SU-DHL-6 (cell line): ENCODE results near the gene IGSF8.

ENCODE experiments used
- H2AFZ ChIP-seq: fragments of 200-600 bp; sonication (generic); 2 replicates; pipeline ENCODE4 v1.6.1; 2014; ENCODE audit warnings: low read depth, mild to moderate bottlenecking, moderate library complexity, mixed read lengths, antibody characterized with exemption, low read length; ENCODE audit not compliant: severe bottlenecking
- H3F3A ChIP-seq: fragments of 200-600 bp; shearing (Covaris generic); 2 replicates; pipeline ENCODE4 v1.6.0; 2016; ENCODE audit warnings: antibody characterized with exemption, mild to moderate bottlenecking; ENCODE audit not compliant: insufficient read depth
- H3K27ac ChIP-seq: fragments of 200-600 bp; sonication (generic); 2 replicates; pipeline ENCODE4 v1.5.1; 2016; ENCODE audit warnings: low read depth, mild to moderate bottlenecking, low read length, moderate library complexity, mixed read lengths
- H3K27me3 ChIP-seq: fragments of 200-600 bp; sonication (generic), shearing (Covaris generic); 2 replicates; pipeline ENCODE4 v1.6.0; 2014; ENCODE audit warnings: mild to moderate bottlenecking, low read length
- H3K36me3 ChIP-seq: fragments of 200-600 bp; sonication (generic); 2 replicates; pipeline ENCODE4 v1.6.1; 2014; ENCODE audit warnings: mild to moderate bottlenecking, low read length, mixed read lengths
- H3K4me2 ChIP-seq: fragments of 300-600, 200-600 bp; shearing (Covaris generic), sonication (generic); 2 replicates; pipeline ENCODE4 v1.6.0; 2014; ENCODE audit warnings: low read length, low read depth, mild to moderate bottlenecking; ENCODE audit not compliant: poor library complexity, severe bottlenecking
- H3K4me3 ChIP-seq: fragments of 200-600 bp; sonication (generic); 2 replicates; pipeline ENCODE4 v1.5.1; 2014; ENCODE audit warnings: antibody characterized with exemption, low read length, mild to moderate bottlenecking, mixed read lengths; ENCODE audit not compliant: insufficient read depth, poor library complexity, severe bottlenecking
- H3K79me2 ChIP-seq: fragments of 200-600 bp; sonication (generic); 2 replicates; pipeline ENCODE4 v1.6.1; 2014; ENCODE audit warnings: mild to moderate bottlenecking, low read length, moderate library complexity; ENCODE audit not compliant: insufficient read depth
- H3K9ac ChIP-seq: fragments of 200-600 bp; sonication (generic); 2 replicates; pipeline ENCODE4 v1.7.0; 2014; ENCODE audit warnings: mild to moderate bottlenecking, low read length
- H3K9me2 ChIP-seq: fragments of 200-600 bp; sonication (generic); replicated peaks from 2 replicates; pipeline ENCODE4 v1.6.1; 2014; ENCODE audit warnings: low read length; ENCODE audit not compliant: insufficient read depth
- H3K9me3 ChIP-seq: fragments of 200-600 bp; sonication (generic); 2 replicates; pipeline ENCODE4 v1.6.1; 2014; ENCODE audit warnings: low read length, mixed read lengths; ENCODE audit not compliant: insufficient read depth
- H4K20me1 ChIP-seq: fragments of 200-600 bp; sonication (generic); 2 replicates; pipeline ENCODE4 v1.6.1; 2014; ENCODE audit warnings: low read depth, mild to moderate bottlenecking, antibody characterized with exemption, low read length, moderate library complexity, mixed read lengths
- EZH2phosphoT487 ChIP-seq: fragments of 200-600 bp; sonication (generic), shearing (Covaris generic); conservative IDR thresholded peaks from 2 replicates; pipeline ENCODE4 v1.6.1; 2018; ENCODE audit warnings: mild to moderate bottlenecking, antibody characterized with exemption, low read length, moderate library complexity, mixed read lengths
- TF ChIP-seq, protein P1 (sequence below): fragments of 200-600 bp; sonication (generic); IDR thresholded peaks from one replicate; pipeline ENCODE4 v1.5.1; 2017; ENCODE audit warnings: antibody characterized with exemption, mild to moderate bottlenecking, low read length, moderate library complexity; ENCODE audit not compliant: insufficient read depth, poor library complexity, severe bottlenecking

IGSF8 gene

DNA sequence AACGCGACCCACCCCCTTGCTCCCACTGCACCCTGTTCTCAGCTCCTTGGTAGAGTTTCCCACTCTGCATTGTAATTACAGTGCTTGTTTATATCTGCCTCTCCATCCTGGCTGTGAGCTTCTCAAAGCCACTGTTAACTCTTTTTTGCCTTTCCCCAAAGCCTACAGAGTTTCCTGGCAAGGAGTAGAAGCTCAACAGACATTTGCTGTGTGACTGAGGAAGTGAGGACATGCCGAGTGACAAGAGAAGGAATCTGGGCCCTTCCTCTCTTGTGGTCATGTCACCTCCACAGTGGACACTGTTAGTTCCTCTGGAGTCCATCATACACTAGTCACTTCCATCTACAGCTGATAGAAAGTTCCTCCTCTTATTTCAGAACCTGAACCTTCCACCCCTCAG, 6.1 kb upstream of the IGSF8 start:
- no peaks in the 10 kb centered on the region for H3K36me3 ChIP-seq
- H3K9me2 ChIP-seq, result no peaks in the 10 kb centered on the region
- no peak overlapping the region for H3K9ac ChIP-seq
- H3K4me2 ChIP-seq, result no peak overlapping the region
- no peak overlapping the region for H3K27ac ChIP-seq
- no peaks in the 10 kb centered on the region for H3K9me3 ChIP-seq
- H3K79me2 ChIP-seq, result no peaks in the 10 kb centered on the region
- peaks cover 6% of the 10 kb centered on the region for H3F3A ChIP-seq
- H2AFZ ChIP-seq, result no peak overlapping the region
- H4K20me1 ChIP-seq, result no peaks in the 10 kb centered on the region
- TF ChIP-seq EZH2phosphoT487, result no peak
- TF ChIP-seq, protein P1, sequence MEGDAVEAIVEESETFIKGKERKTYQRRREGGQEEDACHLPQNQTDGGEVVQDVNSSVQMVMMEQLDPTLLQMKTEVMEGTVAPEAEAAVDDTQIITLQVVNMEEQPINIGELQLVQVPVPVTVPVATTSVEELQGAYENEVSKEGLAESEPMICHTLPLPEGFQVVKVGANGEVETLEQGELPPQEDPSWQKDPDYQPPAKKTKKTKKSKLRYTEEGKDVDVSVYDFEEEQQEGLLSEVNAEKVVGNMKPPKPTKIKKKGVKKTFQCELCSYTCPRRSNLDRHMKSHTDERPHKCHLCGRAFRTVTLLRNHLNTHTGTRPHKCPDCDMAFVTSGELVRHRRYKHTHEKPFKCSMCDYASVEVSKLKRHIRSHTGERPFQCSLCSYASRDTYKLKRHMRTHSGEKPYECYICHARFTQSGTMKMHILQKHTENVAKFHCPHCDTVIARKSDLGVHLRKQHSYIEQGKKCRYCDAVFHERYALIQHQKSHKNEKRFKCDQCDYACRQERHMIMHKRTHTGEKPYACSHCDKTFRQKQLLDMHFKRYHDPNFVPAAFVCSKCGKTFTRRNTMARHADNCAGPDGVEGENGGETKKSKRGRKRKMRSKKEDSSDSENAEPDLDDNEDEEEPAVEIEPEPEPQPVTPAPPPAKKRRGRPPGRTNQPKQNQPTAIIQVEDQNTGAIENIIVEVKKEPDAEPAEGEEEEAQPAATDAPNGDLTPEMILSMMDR, result no peak
- no peaks in the 10 kb centered on the region for H3K27me3 ChIP-seq
- no peak overlapping the region for H3K4me3 ChIP-seq

DNA sequence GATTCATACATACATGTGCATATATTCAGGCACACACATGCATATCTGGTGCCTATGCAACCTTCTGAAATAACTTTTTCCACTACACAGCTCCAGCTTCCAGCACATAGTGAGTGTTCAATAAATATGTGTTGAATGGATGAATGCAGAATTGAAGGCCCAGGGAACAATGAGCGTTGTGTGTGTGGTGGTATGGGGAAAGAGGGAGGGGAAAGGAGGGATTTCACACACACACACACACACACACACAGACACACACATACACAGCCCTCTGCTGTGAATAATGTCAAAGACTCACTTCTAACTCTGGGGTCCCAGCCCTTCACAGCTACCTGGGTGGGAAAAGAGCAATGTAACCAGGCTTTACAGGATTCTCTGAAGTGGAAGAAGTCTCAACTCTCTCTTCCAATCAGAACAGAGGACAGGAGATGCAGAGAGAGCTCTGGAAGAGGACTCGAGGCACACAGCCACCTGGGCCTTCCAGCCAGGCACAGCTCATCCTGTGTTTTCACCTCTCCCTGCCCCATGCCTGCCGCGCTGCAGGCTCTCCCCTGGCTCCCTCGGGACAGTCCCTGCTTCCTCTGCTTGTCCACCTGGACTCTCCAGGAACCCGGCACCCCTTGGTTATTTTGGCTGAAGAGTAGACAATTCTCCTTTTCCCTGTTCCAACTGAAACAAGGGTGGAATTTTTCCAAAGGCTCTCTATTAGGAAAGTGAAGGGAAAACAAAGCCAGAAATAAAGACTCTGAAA, 5.4 kb upstream of the IGSF8 start:
- Histone ChIP-seq H3K9me3 (no peaks in the 10 kb centered on the region), H3F3A (peaks cover 8% of the 10 kb centered on the region), H3K27ac (no peak overlapping the region), H3K27me3 (no peaks in the 10 kb centered on the region), H3K36me3 (no peaks in the 10 kb centered on the region), H2AFZ (no peak overlapping the region), H3K4me3 (no peak overlapping the region), H3K4me2 (no peak overlapping the region), H3K79me2 (no peaks in the 10 kb centered on the region), H3K9ac (no peak overlapping the region), H4K20me1 (no peaks in the 10 kb centered on the region), H3K9me2 (no peaks in the 10 kb centered on the region)
- TF ChIP-seq EZH2phosphoT487, result no peak
- TF ChIP-seq, protein P1, result no peak

DNA sequence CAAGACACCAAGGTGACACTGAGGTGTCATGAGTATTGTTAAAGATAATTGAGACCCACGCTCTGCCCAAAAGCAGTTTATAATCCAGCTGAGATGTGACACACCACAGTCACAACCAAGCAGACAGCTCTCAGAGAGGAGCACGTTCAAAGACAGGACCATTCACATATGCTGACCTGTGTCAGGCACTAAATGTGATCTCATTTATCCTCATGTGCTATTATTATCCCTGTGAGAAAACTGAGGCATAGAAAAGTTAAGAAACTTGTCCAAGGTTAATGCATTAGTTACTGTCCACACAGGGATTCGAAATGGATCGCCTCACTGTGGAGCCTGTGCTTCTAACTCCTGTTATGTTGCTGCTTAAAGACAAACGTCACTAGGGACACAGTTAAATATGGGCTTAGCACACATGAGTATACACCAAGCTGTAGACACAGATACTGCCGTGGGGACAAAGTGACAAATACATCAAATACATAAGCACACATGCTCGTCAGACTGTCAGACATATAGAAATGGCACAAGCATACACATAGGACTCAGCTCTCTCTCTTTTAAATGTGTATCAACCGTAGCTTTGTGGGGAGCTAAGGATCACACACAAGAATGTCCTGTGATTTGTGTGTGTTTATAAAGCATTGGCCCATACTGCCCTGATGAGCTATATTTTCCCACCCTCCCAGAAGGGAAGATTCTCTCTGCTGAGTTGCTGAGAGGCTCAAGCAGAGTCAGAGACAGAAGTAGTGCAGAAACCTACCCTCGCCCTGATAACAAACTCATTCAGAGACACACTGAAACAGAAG, 3.5 kb upstream of the IGSF8 start:
- no peak for TF ChIP-seq EZH2phosphoT487
- TF ChIP-seq, protein P1, result no peak
- no peak overlapping the region for H3K4me2 ChIP-seq
- no peaks in the 10 kb centered on the region for H3K79me2 ChIP-seq
- H4K20me1 ChIP-seq, result no peaks in the 10 kb centered on the region
- no peak overlapping the region for H3K27ac ChIP-seq
- H3K36me3 ChIP-seq, result no peaks in the 10 kb centered on the region
- H2AFZ ChIP-seq, result no peak overlapping the region
- no peaks in the 10 kb centered on the region for H3K9me2 ChIP-seq
- peak overlapping the region; percentile 30; the same call in 1 of the 2 replicates for H3K9ac ChIP-seq
- no peaks in the 10 kb centered on the region for H3K9me3 ChIP-seq
- peaks cover 8% of the 10 kb centered on the region for H3F3A ChIP-seq
- no peaks in the 10 kb centered on the region for H3K27me3 ChIP-seq
- H3K4me3 ChIP-seq, result no peak overlapping the region
